ENCODE data around the gene CD44.

Gene CD44

DNA sequence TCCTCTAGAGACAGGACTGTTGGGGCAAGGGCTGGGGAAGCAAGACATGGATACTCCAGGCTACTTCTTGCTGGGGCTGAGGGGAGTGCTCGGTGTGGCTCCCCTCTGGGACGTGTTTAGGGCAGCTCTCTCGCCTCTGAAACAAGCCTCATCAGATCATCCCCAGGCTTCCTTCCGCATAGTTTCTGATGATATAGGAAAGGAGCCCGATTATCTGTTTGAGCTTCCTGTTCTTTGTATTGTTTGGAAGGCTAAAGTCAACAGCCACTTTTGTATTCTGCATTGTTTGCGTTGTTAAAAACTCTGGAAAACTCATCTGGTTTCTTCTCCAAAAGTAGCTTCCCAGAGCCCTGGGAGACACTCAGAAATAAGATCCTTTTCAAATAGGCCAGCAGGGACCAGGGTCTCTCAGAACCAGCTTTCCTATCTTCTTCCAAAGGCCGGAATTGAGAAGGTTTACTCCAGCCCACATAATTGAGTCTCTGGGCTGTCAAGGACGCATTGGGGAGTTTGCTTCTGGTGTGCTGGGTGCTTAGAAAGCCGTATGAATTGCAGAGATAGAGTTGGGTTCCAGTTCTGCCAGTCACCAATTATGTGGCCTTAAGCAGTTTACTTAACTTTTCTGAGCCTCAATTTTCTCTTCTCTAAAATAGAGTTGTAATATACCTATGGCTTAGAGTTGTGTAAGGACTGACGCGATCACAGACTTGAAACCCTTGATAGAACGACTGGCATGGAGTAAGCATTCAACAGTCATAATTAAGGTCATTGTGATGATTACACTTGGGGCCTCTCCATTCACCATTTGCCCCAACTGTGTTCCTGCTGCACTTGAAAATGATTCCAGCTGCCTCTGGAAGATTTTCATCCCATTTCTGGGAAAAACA lies 19.1 kb downstream of the CD44 start:
- H3K9me3 ChIP-seq (ENCODE audit: severe bottlenecking) = peaks cover 3% of the 10 kb centered on the region
- DNase-seq = no peak
- TF ChIP-seq, protein P1, sequence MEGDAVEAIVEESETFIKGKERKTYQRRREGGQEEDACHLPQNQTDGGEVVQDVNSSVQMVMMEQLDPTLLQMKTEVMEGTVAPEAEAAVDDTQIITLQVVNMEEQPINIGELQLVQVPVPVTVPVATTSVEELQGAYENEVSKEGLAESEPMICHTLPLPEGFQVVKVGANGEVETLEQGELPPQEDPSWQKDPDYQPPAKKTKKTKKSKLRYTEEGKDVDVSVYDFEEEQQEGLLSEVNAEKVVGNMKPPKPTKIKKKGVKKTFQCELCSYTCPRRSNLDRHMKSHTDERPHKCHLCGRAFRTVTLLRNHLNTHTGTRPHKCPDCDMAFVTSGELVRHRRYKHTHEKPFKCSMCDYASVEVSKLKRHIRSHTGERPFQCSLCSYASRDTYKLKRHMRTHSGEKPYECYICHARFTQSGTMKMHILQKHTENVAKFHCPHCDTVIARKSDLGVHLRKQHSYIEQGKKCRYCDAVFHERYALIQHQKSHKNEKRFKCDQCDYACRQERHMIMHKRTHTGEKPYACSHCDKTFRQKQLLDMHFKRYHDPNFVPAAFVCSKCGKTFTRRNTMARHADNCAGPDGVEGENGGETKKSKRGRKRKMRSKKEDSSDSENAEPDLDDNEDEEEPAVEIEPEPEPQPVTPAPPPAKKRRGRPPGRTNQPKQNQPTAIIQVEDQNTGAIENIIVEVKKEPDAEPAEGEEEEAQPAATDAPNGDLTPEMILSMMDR (IDR thresholded peaks at IDR 0.05; ENCODE audit: low read depth, low read length) = no peak
- H3K36me3 ChIP-seq = no peaks in the 10 kb centered on the region
- no peaks in the 10 kb centered on the region for H3K27me3 ChIP-seq (ENCODE audit: insufficient read depth, low read depth, severe bottlenecking)
- no peak overlapping the region for H3K27ac ChIP-seq
- H3K4me3 ChIP-seq (ENCODE audit: low read depth, low read length) = no peak overlapping the region

DNA sequence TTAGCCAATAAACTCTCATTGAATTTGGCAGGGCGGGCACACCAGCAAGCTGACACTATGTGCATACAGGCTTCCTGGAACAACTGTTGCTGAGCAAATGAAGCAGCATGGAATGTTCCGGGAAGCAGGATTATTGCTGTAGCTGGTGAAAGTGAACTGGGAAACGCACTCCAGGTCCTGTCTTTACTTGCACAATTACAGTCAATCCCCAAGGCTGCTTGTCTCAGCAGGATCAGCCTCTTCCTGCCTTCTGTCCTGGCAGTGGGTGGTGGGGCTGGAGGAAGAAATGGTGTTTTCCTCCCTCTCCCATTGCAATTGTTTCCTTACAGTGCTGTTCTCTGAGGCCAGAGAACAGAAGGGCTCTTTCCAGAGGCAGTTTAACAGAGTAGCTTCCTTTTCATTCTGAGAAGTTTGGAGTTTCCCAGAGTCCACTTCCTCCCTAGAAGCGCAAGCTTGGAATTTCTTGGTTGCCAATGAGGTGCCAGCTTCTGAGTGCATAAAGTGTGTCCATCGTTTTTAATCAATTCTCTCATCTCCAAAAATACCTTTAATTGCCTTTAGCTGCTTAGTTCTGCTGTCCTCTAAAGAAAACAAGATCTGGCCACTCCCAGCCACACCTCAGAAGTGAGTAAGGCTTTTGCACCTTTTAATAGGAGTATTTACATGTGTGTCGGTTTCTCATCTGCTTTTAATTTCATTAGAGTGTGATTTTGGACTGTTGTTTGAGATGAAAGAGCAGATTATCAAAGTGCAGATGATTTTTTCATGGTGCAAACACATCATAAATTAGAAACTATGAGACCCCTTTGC lies 19.9 kb downstream of the CD44 start:
- DNase-seq = peak; percentile 66
- H3K4me3 ChIP-seq (ENCODE audit: low read depth, low read length) = no peak overlapping the region
- TF ChIP-seq, protein P1 (IDR thresholded peaks at IDR 0.05; ENCODE audit: low read depth, low read length) = no peak
- H3K36me3 ChIP-seq = no peaks in the 10 kb centered on the region
- no peak overlapping the region for H3K27ac ChIP-seq
- no peaks in the 10 kb centered on the region for H3K27me3 ChIP-seq (ENCODE audit: insufficient read depth, low read depth, severe bottlenecking)
- H3K9me3 ChIP-seq (ENCODE audit: severe bottlenecking) = no peaks in the 10 kb centered on the region

DNA sequence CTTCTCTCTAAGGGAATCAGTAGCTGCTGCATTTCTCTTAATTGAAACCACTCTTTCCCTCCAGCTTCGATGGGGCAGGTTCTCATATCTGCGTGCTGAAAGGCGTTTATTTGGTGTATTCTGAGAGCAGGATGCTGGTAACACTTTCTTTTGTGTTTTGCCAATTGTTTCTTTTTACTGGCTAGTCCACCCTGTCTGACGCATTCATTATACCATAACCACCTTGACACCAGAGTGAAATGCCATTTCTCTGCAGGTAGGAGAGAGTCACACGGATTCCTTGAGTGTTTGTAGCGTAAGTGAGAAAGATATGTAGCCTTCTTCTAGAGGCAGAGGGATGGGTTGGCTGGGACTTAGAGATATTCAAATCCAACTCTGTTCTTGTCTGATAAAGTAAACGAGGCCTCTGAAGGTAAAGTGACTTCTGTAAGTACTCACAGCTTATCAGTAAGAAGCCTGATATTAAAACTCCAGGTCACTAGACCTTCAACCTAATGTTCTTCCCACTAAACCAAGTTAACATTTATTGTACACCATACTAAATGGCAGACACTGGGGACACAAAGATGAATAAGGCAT lies 21.4 kb downstream of the CD44 start:
- H3K36me3 ChIP-seq = no peaks in the 10 kb centered on the region
- TF ChIP-seq, protein P1 (IDR thresholded peaks at IDR 0.05; ENCODE audit: low read depth, low read length) = no peak
- DNase-seq = no peak
- no peak overlapping the region for H3K27ac ChIP-seq
- H3K27me3 ChIP-seq (ENCODE audit: insufficient read depth, low read depth, severe bottlenecking) = no peaks in the 10 kb centered on the region
- no peaks in the 10 kb centered on the region for H3K9me3 ChIP-seq (ENCODE audit: severe bottlenecking)
- no peak overlapping the region for H3K4me3 ChIP-seq (ENCODE audit: low read depth, low read length)

- TF ChIP-seq, protein P1 (IDR thresholded peaks at IDR 0.05; ENCODE audit: low read depth, low read length) = no peak
- Histone ChIP-seq H3K9me3 (ENCODE audit: severe bottlenecking) (no peaks in the 10 kb centered on the region), H3K36me3 (no peaks in the 10 kb centered on the region), H3K4me3 (ENCODE audit: low read depth, low read length) (no peak overlapping the region), H3K27me3 (ENCODE audit: insufficient read depth, low read depth, severe bottlenecking) (no peaks in the 10 kb centered on the region), H3K27ac (no peak overlapping the region)
- peak; percentile 27 for DNase-seq
Measured at GRCh38 chr11:35160902-35161597, 22.1 kb downstream of the CD44 start.

DNA sequence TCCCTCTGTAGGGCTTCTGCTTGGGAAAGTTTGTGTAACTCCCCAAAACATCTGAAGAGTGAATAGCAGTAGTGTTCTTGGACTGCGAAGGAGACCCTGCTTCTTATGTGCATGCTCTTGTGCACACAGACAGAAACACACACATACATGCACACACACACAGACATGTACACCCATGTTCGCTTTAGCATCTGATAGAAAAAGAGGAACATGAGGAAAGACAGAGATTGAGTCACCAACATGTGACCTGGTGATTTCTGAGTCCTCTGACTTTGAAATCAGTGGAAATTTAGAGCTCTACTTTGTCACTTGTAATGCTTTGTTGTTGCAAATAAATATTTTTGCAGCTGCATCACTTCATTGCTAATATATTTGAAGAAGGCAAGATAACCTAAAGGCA lies 23.8 kb downstream of the CD44 start:
- no peak for DNase-seq
- TF ChIP-seq, protein P1 (IDR thresholded peaks at IDR 0.05; ENCODE audit: low read depth, low read length) = no peak
- no peak overlapping the region for H3K27ac ChIP-seq

More for the DNA sequence above, 23.8 kb downstream of the CD44 start:
- Histone ChIP-seq H3K27me3 (ENCODE audit: insufficient read depth, low read depth, severe bottlenecking) (no peaks in the 10 kb centered on the region), H3K36me3 (no peaks in the 10 kb centered on the region), H3K4me3 (ENCODE audit: low read depth, low read length) (no peak overlapping the region), H3K9me3 (ENCODE audit: severe bottlenecking) (no peaks in the 10 kb centered on the region)
